GM21786 (cell line): ENCODE data around the gene RERE.
A peak's percentile ranks its signal among the peaks of the same experiment; 100 is the strongest.

Source experiments
- ATAC-seq: cut with Tn5 transposase; IDR thresholded peaks from one replicate; pipeline ENCODE4 v1.9.1; 2021; ENCODE audit not compliant: unreplicated experiment

RERE gene

GRCh38 chr1:8417625-8418024 lies 399.8 kb downstream of the RERE start:
- ATAC-seq, result no peak

- ATAC-seq, result no peak
These were observed 400.6 kb downstream of the RERE start for GRCh38 chr1:8416881-8417280.

- ATAC-seq, result no peak
These were observed 401.7 kb downstream of the RERE start for GRCh38 chr1:8415526-8416278.

- ATAC-seq, result no peak
These were observed 405.1 kb downstream of the RERE start for GRCh38 chr1:8412183-8412831.

- no peak for ATAC-seq
These were observed 405.6 kb downstream of the RERE start for GRCh38 chr1:8411803-8412182.

GRCh38 chr1:8410791-8411190 lies 406.6 kb downstream of the RERE start:
- ATAC-seq, result no peak

GRCh38 chr1:8409606-8410005 lies 407.8 kb downstream of the RERE start:
- ATAC-seq, result no peak

GRCh38 chr1:8409106-8409505 lies 408.3 kb downstream of the RERE start:
- ATAC-seq, result no peak

- ATAC-seq, result no peak
These were observed 409.1 kb downstream of the RERE start for GRCh38 chr1:8408151-8408839.

GRCh38 chr1:8407652-8408051 lies 409.8 kb downstream of the RERE start:
- ATAC-seq, result no peak

GRCh38 chr1:8406960-8407359 lies 410.5 kb downstream of the RERE start:
- no peak for ATAC-seq

GRCh38 chr1:8406011-8406410 lies 411.4 kb downstream of the RERE start:
- no peak for ATAC-seq

- no peak for ATAC-seq
These were observed 412.7 kb downstream of the RERE start for GRCh38 chr1:8404460-8405370.

GRCh38 chr1:8402109-8402710 lies 415.2 kb downstream of the RERE start:
- ATAC-seq, result no peak

- no peak for ATAC-seq
These were observed 418.8 kb downstream of the RERE start for GRCh38 chr1:8398677-8399076.

- no peak for ATAC-seq
These were observed 419.4 kb downstream of the RERE start for GRCh38 chr1:8398086-8398485.

- ATAC-seq, result peak; percentile 52
These were observed 419.9 kb downstream of the RERE start for GRCh38 chr1:8397511-8397910.

GRCh38 chr1:8396786-8397406 lies 420.5 kb downstream of the RERE start:
- peak; percentile 44 for ATAC-seq

GRCh38 chr1:8396083-8396785 lies 421.2 kb downstream of the RERE start:
- ATAC-seq, result no peak

GRCh38 chr1:8395433-8395866 lies 422.0 kb downstream of the RERE start:
- peak; percentile 40 for ATAC-seq
